ENCODE results near the gene DNAJC12.
"Not testable (repeated sequence)": the region's sequence is repeated elsewhere in the genome, so short reads cannot be mapped to it uniquely, and the experiment has no call there.

The DNAJC12 gene

GRCh38 chr10:67849331-67850011 is 11.5 kb upstream of the DNAJC12 start:
- intact Hi-C loops (cut with DNase I): loop anchor here (10.0 kb wide), 3 partner anchors 225 to 675 kb away; partner anchors contain the start of genes HERC4, HNRNPH3, PBLD and SLC25A16
- DNase-seq: peak; percentile 89 to 99 (median 97)

- intact Hi-C loops (cut with DNase I): no loop called here
- no peak for DNase-seq
Observed at GRCh38 chr10:67843284-67843683, 5.3 kb upstream of the DNAJC12 start.

- intact Hi-C loops (cut with DNase I): no loop called here
- DNase-seq: no peak
Observed at GRCh38 chr10:67841737-67842136, 3.7 kb upstream of the DNAJC12 start.

- no peak for DNase-seq
- intact Hi-C loops (cut with DNase I): no loop called here
Observed at GRCh38 chr10:67839951-67840350, 2.0 kb upstream of the DNAJC12 start.

- intact Hi-C loops (cut with DNase I); DNase-seq: not testable (repeated sequence)
Observed at GRCh38 chr10:67839511-67839910, 1.5 kb upstream of the DNAJC12 start.

- no peak for DNase-seq
- intact Hi-C loops (cut with DNase I): no loop called here
Observed at GRCh38 chr10:67836972-67837371, 1.0 kb downstream of the DNAJC12 start.

- DNase-seq: no peak
- intact Hi-C loops (cut with DNase I): no loop called here
Observed at GRCh38 chr10:67836488-67836887, 1.5 kb downstream of the DNAJC12 start.

GRCh38 chr10:67835541-67836394 is 2.2 kb downstream of the DNAJC12 start:
- DNase-seq; intact Hi-C loops (cut with DNase I): not testable (repeated sequence)

GRCh38 chr10:67834375-67834774 is 3.6 kb downstream of the DNAJC12 start:
- intact Hi-C loops (cut with DNase I): no loop called here
- DNase-seq: no peak

GRCh38 chr10:67827811-67828210 is 10.2 kb downstream of the DNAJC12 start:
- no peak for DNase-seq

GRCh38 chr10:67819768-67820204 is 18.2 kb downstream of the DNAJC12 start:
- intact Hi-C loops (cut with DNase I): no loop called here

More at GRCh38 chr10:67827811-67828210, 10.2 kb downstream of the DNAJC12 start:
- intact Hi-C loops (cut with DNase I): no loop called here

GRCh38 chr10:67818323-67818722 is 19.7 kb downstream of the DNAJC12 start:
- intact Hi-C loops (cut with DNase I): no loop called here
- no peak for DNase-seq

More at GRCh38 chr10:67819768-67820204, 18.2 kb downstream of the DNAJC12 start:
- no peak for DNase-seq

GRCh38 chr10:67816719-67817118 is 21.3 kb downstream of the DNAJC12 start:
- DNase-seq: peak in 1 of 42 donors; percentile 12

GRCh38 chr10:67815571-67816059 is 22.4 kb downstream of the DNAJC12 start:
- intact Hi-C loops (cut with DNase I): no loop called here

More at GRCh38 chr10:67816719-67817118, 21.3 kb downstream of the DNAJC12 start:
- intact Hi-C loops (cut with DNase I): no loop called here

GRCh38 chr10:67812007-67812406 is 26.0 kb downstream of the DNAJC12 start:
- no peak for DNase-seq
- intact Hi-C loops (cut with DNase I): no loop called here

More at GRCh38 chr10:67815571-67816059, 22.4 kb downstream of the DNAJC12 start:
- DNase-seq: no peak

- no peak for DNase-seq
- intact Hi-C loops (cut with DNase I): no loop called here
Observed at GRCh38 chr10:67809107-67809506, 28.9 kb downstream of the DNAJC12 start.

GRCh38 chr10:67808704-67809103 is 29.3 kb downstream of the DNAJC12 start:
- intact Hi-C loops (cut with DNase I): no loop called here
- no peak for DNase-seq

- intact Hi-C loops (cut with DNase I): no loop called here
- no peak for DNase-seq
Observed at GRCh38 chr10:67807855-67808456, 30.0 kb downstream of the DNAJC12 start.

- DNase-seq: no peak
- intact Hi-C loops (cut with DNase I): no loop called here
Observed at GRCh38 chr10:67804395-67804678, 33.7 kb downstream of the DNAJC12 start.

Data from head of caudate nucleus (tissue), 42 donors.